ENCODE data around the gene MNS1.

Gene MNS1

DNA sequence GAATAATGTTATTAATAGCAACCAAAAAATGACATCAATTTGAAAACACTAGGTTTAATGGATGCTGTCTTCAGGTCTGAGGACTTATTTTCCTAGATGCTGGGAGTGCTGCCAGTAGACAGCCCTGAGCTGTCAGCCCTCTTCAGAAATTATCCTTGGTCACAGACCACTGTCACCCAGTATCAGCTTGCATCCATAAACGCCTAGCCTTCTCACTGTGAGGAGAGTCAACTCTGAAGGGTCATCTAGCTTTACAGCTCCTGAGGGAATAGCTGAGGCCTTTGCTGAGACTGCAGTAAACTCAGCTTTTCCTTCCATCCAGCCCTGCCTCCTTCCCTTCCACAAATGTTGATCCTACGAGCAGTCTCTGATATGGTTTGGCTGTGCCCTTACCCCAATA, 19.4 kb upstream of the MNS1 start:
- DNase-seq (ENCODE audit: low read depth, low spot score): no peak
- Histone ChIP-seq H3K36me3 (ENCODE audit: insufficient read depth, low read length) (no peaks in the 10 kb centered on the region), H3K27ac (no peak overlapping the region), H3K9me3 (ENCODE audit: low read depth, low read length) (no peaks in the 10 kb centered on the region), H3K4me3 (no peak overlapping the region), H3K9ac (ENCODE audit: insufficient read length) (no peak overlapping the region)
- TF ChIP-seq FOXP2 (optimal IDR thresholded peaks at IDR 0.05; ENCODE audit: control extremely low read depth, extremely low read length, insufficient read depth): no peak
- TF ChIP-seq POLR2AphosphoS5 (IDR thresholded peaks at IDR 0.05; ENCODE audit: borderline replicate concordance, low read depth, low read length): no peak
- no peak for TF ChIP-seq EZH2 (IDR thresholded peaks at IDR 0.05)

GRCh38 chr15:56475351-56475750, 10.4 kb upstream of the MNS1 start:
- H3K27ac ChIP-seq: no peak overlapping the region
- no peaks in the 10 kb centered on the region for H3K36me3 ChIP-seq (ENCODE audit: insufficient read depth, low read length)
- DNase-seq (ENCODE audit: low read depth, low spot score): no peak
- TF ChIP-seq EZH2 (IDR thresholded peaks at IDR 0.05) (no peak), POLR2AphosphoS5 (IDR thresholded peaks at IDR 0.05; ENCODE audit: borderline replicate concordance, low read depth, low read length) (no peak), FOXP2 (optimal IDR thresholded peaks at IDR 0.05; ENCODE audit: control extremely low read depth, extremely low read length, insufficient read depth) (no peak)
- H3K4me3 ChIP-seq: no peak overlapping the region
- 0 out of 2 replicates have a peak, but pooled peaks cover 3% of the 10 kb centered on the region for H3K9me3 ChIP-seq (ENCODE audit: low read depth, low read length)
- no peak overlapping the region for H3K9ac ChIP-seq (ENCODE audit: insufficient read length)

GRCh38 chr15:56473017-56473416, 8.1 kb upstream of the MNS1 start:
- no peak for TF ChIP-seq FOXP2 (optimal IDR thresholded peaks at IDR 0.05; ENCODE audit: control extremely low read depth, extremely low read length, insufficient read depth)
- no peak for TF ChIP-seq POLR2AphosphoS5 (IDR thresholded peaks at IDR 0.05; ENCODE audit: borderline replicate concordance, low read depth, low read length)
- TF ChIP-seq EZH2 (IDR thresholded peaks at IDR 0.05): no peak
- H3K4me3 ChIP-seq: no peak overlapping the region
- 0 out of 2 replicates have a peak, but pooled peaks cover under 1% of the 10 kb centered on the region for H3K9me3 ChIP-seq (ENCODE audit: low read depth, low read length)
- no peak overlapping the region for H3K9ac ChIP-seq (ENCODE audit: insufficient read length)
- no peak overlapping the region for H3K27ac ChIP-seq
- no peaks in the 10 kb centered on the region for H3K36me3 ChIP-seq (ENCODE audit: insufficient read depth, low read length)
- no peak for DNase-seq (ENCODE audit: low read depth, low spot score)

- Histone ChIP-seq H3K9ac (ENCODE audit: insufficient read length) (no peak overlapping the region), H3K27ac (no peak overlapping the region), H3K4me3 (no peak overlapping the region), H3K36me3 (ENCODE audit: insufficient read depth, low read length) (no peaks in the 10 kb centered on the region), H3K9me3 (ENCODE audit: low read depth, low read length) (no peaks in the 10 kb centered on the region)
- DNase-seq (ENCODE audit: low read depth, low spot score): no peak
- TF ChIP-seq POLR2AphosphoS5 (IDR thresholded peaks at IDR 0.05; ENCODE audit: borderline replicate concordance, low read depth, low read length): no peak
- no peak for TF ChIP-seq EZH2 (IDR thresholded peaks at IDR 0.05)
- no peak for TF ChIP-seq FOXP2 (optimal IDR thresholded peaks at IDR 0.05; ENCODE audit: control extremely low read depth, extremely low read length, insufficient read depth)
Measured at GRCh38 chr15:56472278-56472677, 7.3 kb upstream of the MNS1 start.

DNA sequence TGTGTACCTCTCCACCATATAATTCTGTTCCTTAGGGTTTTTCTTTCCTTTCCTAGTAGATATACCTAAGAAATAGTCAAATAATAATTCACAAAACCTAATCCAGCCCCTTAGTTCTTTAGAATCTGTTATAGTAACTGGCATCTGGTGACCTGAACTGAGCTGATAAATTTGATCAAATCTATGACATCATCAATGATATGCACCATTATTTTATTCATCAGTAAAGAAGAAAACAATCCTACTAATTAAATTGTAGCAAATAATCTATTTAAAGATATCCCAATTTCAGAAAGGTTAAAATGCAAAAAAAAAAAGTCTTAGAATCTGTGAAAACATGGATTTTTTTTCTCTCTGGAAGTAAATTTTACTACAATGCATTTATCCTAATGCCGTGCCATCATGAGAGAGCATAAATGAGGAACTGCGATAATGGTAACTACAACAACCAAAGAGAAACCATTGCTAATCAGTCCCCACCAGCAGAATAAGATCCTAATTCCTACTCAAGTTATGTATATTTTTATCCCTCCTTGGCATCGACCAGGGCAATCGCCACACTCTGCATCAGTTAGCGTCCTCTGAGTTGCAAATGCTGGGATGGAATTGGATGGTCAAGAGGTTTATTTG, 6.6 kb upstream of the MNS1 start:
- H3K9me3 ChIP-seq (ENCODE audit: low read depth, low read length): no peaks in the 10 kb centered on the region
- DNase-seq (ENCODE audit: low read depth, low spot score): no peak
- no peak overlapping the region for H3K4me3 ChIP-seq
- H3K27ac ChIP-seq: no peak overlapping the region
- no peaks in the 10 kb centered on the region for H3K36me3 ChIP-seq (ENCODE audit: insufficient read depth, low read length)
- no peak overlapping the region for H3K9ac ChIP-seq (ENCODE audit: insufficient read length)
- no peak for TF ChIP-seq EZH2 (IDR thresholded peaks at IDR 0.05)
- no peak for TF ChIP-seq FOXP2 (optimal IDR thresholded peaks at IDR 0.05; ENCODE audit: control extremely low read depth, extremely low read length, insufficient read depth)
- TF ChIP-seq POLR2AphosphoS5 (IDR thresholded peaks at IDR 0.05; ENCODE audit: borderline replicate concordance, low read depth, low read length): no peak

- no peak overlapping the region for H3K27ac ChIP-seq
- TF ChIP-seq EZH2 (IDR thresholded peaks at IDR 0.05) (no peak), POLR2AphosphoS5 (IDR thresholded peaks at IDR 0.05; ENCODE audit: borderline replicate concordance, low read depth, low read length) (no peak), FOXP2 (optimal IDR thresholded peaks at IDR 0.05; ENCODE audit: control extremely low read depth, extremely low read length, insufficient read depth) (no peak)
- no peaks in the 10 kb centered on the region for H3K36me3 ChIP-seq (ENCODE audit: insufficient read depth, low read length)
- no peak overlapping the region for H3K9ac ChIP-seq (ENCODE audit: insufficient read length)
- H3K9me3 ChIP-seq (ENCODE audit: low read depth, low read length): no peaks in the 10 kb centered on the region
- no peak for DNase-seq (ENCODE audit: low read depth, low spot score)
- no peak overlapping the region for H3K4me3 ChIP-seq
Measured at GRCh38 chr15:56469483-56469882, 4.5 kb upstream of the MNS1 start.

- DNase-seq (ENCODE audit: low read depth, low spot score): no peak
- no peak for TF ChIP-seq EZH2 (IDR thresholded peaks at IDR 0.05)
- TF ChIP-seq FOXP2 (optimal IDR thresholded peaks at IDR 0.05; ENCODE audit: control extremely low read depth, extremely low read length, insufficient read depth): no peak
- TF ChIP-seq POLR2AphosphoS5 (IDR thresholded peaks at IDR 0.05; ENCODE audit: borderline replicate concordance, low read depth, low read length): no peak
- no peaks in the 10 kb centered on the region for H3K36me3 ChIP-seq (ENCODE audit: insufficient read depth, low read length)
- H3K9ac ChIP-seq (ENCODE audit: insufficient read length): no peak overlapping the region
- peak overlapping the region; percentile 4; the same call in 1 of the 2 replicates for H3K4me3 ChIP-seq
- no peak overlapping the region for H3K27ac ChIP-seq
- H3K9me3 ChIP-seq (ENCODE audit: low read depth, low read length): no peaks in the 10 kb centered on the region
Measured at GRCh38 chr15:56468401-56468800, 3.5 kb upstream of the MNS1 start.

- Histone ChIP-seq H3K9me3 (ENCODE audit: low read depth, low read length) (no peaks in the 10 kb centered on the region), H3K4me3 (no peak overlapping the region), H3K36me3 (ENCODE audit: insufficient read depth, low read length) (no peaks in the 10 kb centered on the region), H3K27ac (no peak overlapping the region), H3K9ac (ENCODE audit: insufficient read length) (no peak overlapping the region)
- DNase-seq (ENCODE audit: low read depth, low spot score): no peak
- no peak for TF ChIP-seq EZH2 (IDR thresholded peaks at IDR 0.05)
- TF ChIP-seq FOXP2 (optimal IDR thresholded peaks at IDR 0.05; ENCODE audit: control extremely low read depth, extremely low read length, insufficient read depth): no peak
- TF ChIP-seq POLR2AphosphoS5 (IDR thresholded peaks at IDR 0.05; ENCODE audit: borderline replicate concordance, low read depth, low read length): no peak
Measured at GRCh38 chr15:56467616-56468015, 2.7 kb upstream of the MNS1 start.

DNA sequence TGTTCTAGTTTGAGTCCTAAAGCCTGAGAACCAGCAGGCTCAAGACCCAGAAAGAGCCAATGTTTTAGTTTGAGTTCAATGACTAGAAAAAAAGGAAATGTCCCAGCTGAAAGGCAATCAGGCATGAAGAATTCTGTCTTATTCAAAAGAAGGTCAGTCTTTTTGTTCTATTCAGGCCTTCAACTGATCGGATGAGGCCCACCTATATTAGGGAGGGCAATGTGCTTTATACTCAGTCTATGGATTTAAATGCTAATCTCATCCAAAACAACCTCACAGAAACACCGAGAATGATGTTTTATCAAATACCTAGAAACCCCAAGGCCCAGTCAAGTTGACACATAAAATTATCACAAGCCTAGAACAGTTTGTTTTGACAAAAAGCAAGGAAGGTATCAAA, 4.0 kb downstream of the MNS1 start:
- no peak overlapping the region for H3K9ac ChIP-seq (ENCODE audit: insufficient read length)
- TF ChIP-seq EZH2 (IDR thresholded peaks at IDR 0.05) (no peak), POLR2AphosphoS5 (IDR thresholded peaks at IDR 0.05; ENCODE audit: borderline replicate concordance, low read depth, low read length) (no peak), FOXP2 (optimal IDR thresholded peaks at IDR 0.05; ENCODE audit: control extremely low read depth, extremely low read length, insufficient read depth) (no peak)
- no peak overlapping the region for H3K27ac ChIP-seq
- no peaks in the 10 kb centered on the region; the same call in 1 of the 2 replicates for H3K9me3 ChIP-seq (ENCODE audit: low read depth, low read length)
- H3K36me3 ChIP-seq (ENCODE audit: insufficient read depth, low read length): peaks cover 5% of the 10 kb centered on the region; the same call in 1 of the 2 replicates
- H3K4me3 ChIP-seq: no peak overlapping the region
- no peak for DNase-seq (ENCODE audit: low read depth, low spot score)
